B cell (primary cell): ENCODE measurements around the gene NPFF. TPM values are rescaled to one million over a fixed set of nuclear protein-coding genes. Genes with fewer than 3 reads are reported as not detected.

Source experiments
- ATAC-seq: fragments of 200-7000 bp; cut with Tn5 transposase; one replicate; pipeline ENCODE4 v1.10.0; 2021; ENCODE audit warnings: low read depth, mild to moderate bottlenecking, moderate number of reproducible peaks, moderate library complexity
- CTCF ChIA-PET: fragments of 350-600 bp; sonication (Branson Sonifier 250); formaldehyde crosslinking; loops from one replicate; lab custom pipeline; 2021; ENCODE audit warnings: antibody characterized with exemption, inconsistent platforms; lab: Charles Lee
- POLR2A ChIA-PET: fragments of 350-600 bp; sonication (Branson Sonifier 250); formaldehyde crosslinking; loops from one replicate; lab custom pipeline; 2021; ENCODE audit warnings: antibody characterized with exemption; lab: Charles Lee
- DNase-seq: peaks from one replicate; pipeline ENCODE4 v3.0.0; 2013
- H2AFZ ChIP-seq: 2 replicates; pipeline ENCODE4 v1.6.1; 2012; ENCODE audit warnings: mild to moderate bottlenecking, low read depth, low read length; ENCODE audit not compliant: insufficient read depth, poor library complexity, severe bottlenecking
- H3K27ac ChIP-seq, 2 donors: 1 replicate in 1 of 2; 2 replicates in 1 of 2; pipeline ENCODE4 v1.5.1; 2012 to 2013; ENCODE audit warnings: low read length in 2 of 2, mild to moderate bottlenecking in 2 of 2, moderate library complexity in 1 of 2
- H3K27me3 ChIP-seq, 4 experiments: fragments of 200-600 bp in 1 of 4; sonication (generic) in 1 of 4; replicated peaks in 1 of 4; 1 replicate in 2 of 4; 2 replicates in 2 of 4; pipeline versions ENCODE4 v1.6.1 to v1.7.0; 2013 to 2016; ENCODE audit warnings: low read length in 3 of 4, mild to moderate bottlenecking in 2 of 4, mixed read lengths in 1 of 4, moderate library complexity in 1 of 4; ENCODE audit not compliant: insufficient read depth in 4 of 4, control insufficient read depth in 3 of 4; ENCODE audit errors: control extremely low read depth in 1 of 4
- H3K36me3 ChIP-seq, 2 experiments: replicated peaks in 1 of 2; 1 replicate in 1 of 2; 2 replicates in 1 of 2; pipeline versions ENCODE4 v1.6.1 to v1.7.1; 2013; ENCODE audit warnings: low read length in 1 of 2; ENCODE audit not compliant: insufficient read depth in 2 of 2, control insufficient read depth in 1 of 2; ENCODE audit errors: control extremely low read depth in 1 of 2, extremely low read depth in 1 of 2
- H3K4me1 ChIP-seq, 2 donors: fragments of 200-600 bp in 1 of 2; sonication (generic) in 1 of 2; 1 replicate in 1 of 2; 2 replicates in 1 of 2; pipeline versions ENCODE4 v1.5.1 to v1.6.1; 2013 to 2017; ENCODE audit warnings: low read length in 2 of 2; ENCODE audit not compliant: control insufficient read depth in 2 of 2, insufficient read depth in 2 of 2
- H3K4me2 ChIP-seq: replicated peaks from 2 replicates; pipeline ENCODE3; 2012; ENCODE audit warnings: mild to moderate bottlenecking, low read depth, low read length; ENCODE audit not compliant: poor library complexity, severe bottlenecking
- H3K4me3 ChIP-seq, 5 experiments: fragments of 200-600 bp in 1 of 5; sonication (generic) in 1 of 5; 1 replicate in 3 of 5; 2 replicates in 2 of 5; pipeline versions ENCODE4 v1.5.1 to v1.7.0; 2011 to 2016; ENCODE audit warnings: low read length in 4 of 5, mild to moderate bottlenecking in 4 of 5, low read depth in 2 of 5, control low read depth in 1 of 5, moderate library complexity in 1 of 5; ENCODE audit not compliant: insufficient read depth in 1 of 5; ENCODE audit errors: control extremely low read depth in 1 of 5, extremely low read depth in 1 of 5
- H3K79me2 ChIP-seq: fragments of 200-600 bp; sonication (generic); one replicate; pipeline ENCODE4 v1.6.0; 2016; ENCODE audit warnings: low read length; ENCODE audit not compliant: control insufficient read depth, insufficient read depth
- H3K9ac ChIP-seq: fragments of 200-600 bp; sonication (generic); 2 replicates; pipeline ENCODE4 v1.6.1; 2017; ENCODE audit warnings: mild to moderate bottlenecking, low read length, moderate library complexity
- H3K9me3 ChIP-seq, 3 donors: one replicate each; pipeline versions ENCODE4 v1.6.1 to v1.7.1; 2013; ENCODE audit warnings: low read length in 2 of 3; ENCODE audit not compliant: control insufficient read depth in 2 of 3, insufficient read depth in 1 of 3; ENCODE audit errors: control extremely low read depth in 1 of 3
- H4K20me1 ChIP-seq: 2 replicates; pipeline ENCODE4 v1.6.0; 2012; ENCODE audit warnings: mild to moderate bottlenecking, low read length; ENCODE audit not compliant: insufficient read depth, control insufficient read depth, poor library complexity, severe bottlenecking
- H3K27ac Mint-ChIP-seq: one replicate; pipeline ENCODE4 v1.8.0; 2021; ENCODE audit warnings: mixed read lengths
- H3K27me3 Mint-ChIP-seq: one replicate; pipeline ENCODE4 v1.8.0; 2021; ENCODE audit warnings: mixed read lengths
- H3K4me1 Mint-ChIP-seq: one replicate; pipeline ENCODE4 v1.8.0; 2021; ENCODE audit warnings: mixed read lengths
- H3K4me3 Mint-ChIP-seq: one replicate; pipeline ENCODE4 v1.8.0; 2021; ENCODE audit warnings: mixed read lengths
- H3K9me3 Mint-ChIP-seq: one replicate; pipeline ENCODE4 v1.8.0; 2022; ENCODE audit warnings: mixed read lengths; ENCODE audit not compliant: insufficient read depth
- EZH2 ChIP-seq: IDR thresholded peaks from 2 replicates; pipeline ENCODE4 v1.6.1; 2012; ENCODE audit warnings: borderline replicate concordance, low read depth, mild to moderate bottlenecking, moderate library complexity, low read length; ENCODE audit not compliant: insufficient read depth, poor library complexity, severe bottlenecking
- WGBS: methylation state at CpG from one replicate; pipeline ENCODE4 v1.1.5; 2013; ENCODE audit warnings: missing lambda C conversion rate; ENCODE audit not compliant: insufficient coverage; 5-methylcytosine and 5-hydroxymethylcytosine counted together
- intact Hi-C: fragments of 100-400 bp; cut with micrococcal nuclease; formaldehyde crosslinking; loops from one replicate; pipeline ENCODE4 v1.10.0; 2022
- polyA plus RNA-seq: library from polyadenylated mRNA; depleted of rRNA; stranded (reverse); fragments of >200 nt; gene quantifications from 2 replicates; pipeline ENCODE4 v1.2.3, GENCODE V29; 2012
- total RNA-seq, 2 donors: library from RNA; stranded (reverse); fragments of 120-200 nt in 1 of 2; gene quantifications; 1 replicate in 1 of 2; 2 replicates in 1 of 2; pipeline versions ENCODE4 v1.2.3 to v1.2.4, GENCODE V29; 2013 to 2022
- TF ChIP-seq, protein P1 (sequence below): fragments of 200-600 bp; IDR thresholded peaks from one replicate; pipeline ENCODE4 v1.8.0; 2022; ENCODE audit warnings: antibody characterized with exemption, mild to moderate bottlenecking

NPFF gene
- total and polyA plus RNA-seq, 2 donors (not counting 1 experiment from before 2014, with no cell fraction given), result 0.34 TPM; not detected in 1

DNA sequence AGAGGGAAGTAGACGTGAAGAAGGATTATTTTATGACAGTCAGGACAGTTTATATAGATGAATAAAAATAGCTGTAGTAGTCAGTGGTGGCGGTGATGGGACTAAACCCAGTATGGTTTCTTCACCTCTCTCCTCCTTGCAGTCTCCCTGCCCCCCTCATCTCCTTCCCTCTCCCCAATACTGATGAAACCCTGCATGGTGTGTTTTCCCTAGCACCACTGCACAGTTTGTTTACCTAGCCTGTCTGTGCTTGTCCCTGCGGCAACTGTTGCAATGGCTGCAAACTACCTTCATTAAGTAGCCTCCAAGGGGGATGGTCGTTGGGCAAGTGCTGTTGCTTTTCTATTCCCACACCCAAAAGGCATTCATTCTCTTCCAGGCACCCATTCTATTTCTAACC lies 40.6 kb downstream of the NPFF start:
- 83% methylated on average over 2 of the region's 4 CpGs for WGBS
- Histone ChIP-seq H3K9me3 (no peaks in the 10 kb centered on the region), H3K79me2 (peaks cover 82% of the 10 kb centered on the region), H3K4me3 (no peak overlapping the region), H3K9ac (no peak overlapping the region), H3K4me2 (no peak overlapping the region), H3K27ac (no peak overlapping the region), H3K4me1 (no peaks in the 10 kb centered on the region), H2AFZ (no peak overlapping the region), H4K20me1 (peaks cover 87% of the 10 kb centered on the region), H3K36me3 (peaks cover 16 to 99% of the 10 kb centered on the region in 2 experiments), H3K27me3 (no peaks in the 10 kb centered on the region)
- Mint-ChIP-seq H3K9me3 (no peaks in the 10 kb centered on the region), H3K27me3 (no peaks in the 10 kb centered on the region), H3K4me1 (peaks cover 4% of the 10 kb centered on the region), H3K27ac (no peak overlapping the region), H3K4me3 (no peak overlapping the region)
- intact Hi-C loops, result no loop called here
- ATAC-seq, result no peak
- DNase-seq, result no peak
- POLR2A ChIA-PET, result no interaction called here
- TF ChIP-seq, protein P1, sequence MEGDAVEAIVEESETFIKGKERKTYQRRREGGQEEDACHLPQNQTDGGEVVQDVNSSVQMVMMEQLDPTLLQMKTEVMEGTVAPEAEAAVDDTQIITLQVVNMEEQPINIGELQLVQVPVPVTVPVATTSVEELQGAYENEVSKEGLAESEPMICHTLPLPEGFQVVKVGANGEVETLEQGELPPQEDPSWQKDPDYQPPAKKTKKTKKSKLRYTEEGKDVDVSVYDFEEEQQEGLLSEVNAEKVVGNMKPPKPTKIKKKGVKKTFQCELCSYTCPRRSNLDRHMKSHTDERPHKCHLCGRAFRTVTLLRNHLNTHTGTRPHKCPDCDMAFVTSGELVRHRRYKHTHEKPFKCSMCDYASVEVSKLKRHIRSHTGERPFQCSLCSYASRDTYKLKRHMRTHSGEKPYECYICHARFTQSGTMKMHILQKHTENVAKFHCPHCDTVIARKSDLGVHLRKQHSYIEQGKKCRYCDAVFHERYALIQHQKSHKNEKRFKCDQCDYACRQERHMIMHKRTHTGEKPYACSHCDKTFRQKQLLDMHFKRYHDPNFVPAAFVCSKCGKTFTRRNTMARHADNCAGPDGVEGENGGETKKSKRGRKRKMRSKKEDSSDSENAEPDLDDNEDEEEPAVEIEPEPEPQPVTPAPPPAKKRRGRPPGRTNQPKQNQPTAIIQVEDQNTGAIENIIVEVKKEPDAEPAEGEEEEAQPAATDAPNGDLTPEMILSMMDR, result no peak
- TF ChIP-seq EZH2, result no peak
- CTCF ChIA-PET, result interaction anchor here (0.6 to 1.1 kb wide), 2 partner anchors 13 to 59 kb away, joined by 4 read pairs; no protein-coding TSS in a partner anchor

DNA sequence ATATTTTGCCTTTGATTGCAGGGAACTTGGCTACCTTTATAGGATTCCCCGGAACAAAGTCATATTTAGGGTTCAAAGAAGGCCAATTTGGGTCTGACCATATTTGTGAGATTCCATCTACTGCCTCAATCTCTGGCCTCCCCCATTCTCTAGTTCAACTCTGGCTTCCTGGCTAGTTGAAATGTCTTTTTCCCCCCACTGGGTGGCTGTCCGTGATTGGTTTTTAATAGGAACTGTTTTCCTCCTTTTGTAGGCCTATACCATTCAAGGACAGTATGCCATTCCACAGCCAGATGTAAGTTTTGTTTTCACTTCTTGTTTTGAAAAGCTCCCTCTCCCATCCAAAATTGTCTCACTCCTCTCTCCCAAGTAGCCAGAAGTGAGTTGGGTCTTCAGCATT lies 41.6 kb downstream of the NPFF start:
- POLR2A ChIA-PET, result no interaction called here
- CTCF ChIA-PET, result interaction anchor here (1.1 to 1.6 kb wide), 2 partner anchors 14 to 43 kb away, joined by 4 to 5 read pairs; no protein-coding TSS in a partner anchor
- no CpG with 5 or more reads among the region's 2 CpGs for WGBS
- no peak overlapping the region for H3K4me3 Mint-ChIP-seq
- H3K27me3 Mint-ChIP-seq, result no peaks in the 10 kb centered on the region
- Histone ChIP-seq H3K79me2 (peaks cover 86% of the 10 kb centered on the region), H3K36me3 (peaks cover 16 to 100% of the 10 kb centered on the region in 2 experiments), H4K20me1 (peaks cover 90% of the 10 kb centered on the region), H3K9me3 (no peaks in the 10 kb centered on the region), H3K4me1 (no peaks in the 10 kb centered on the region), H3K27ac (no peak overlapping the region), H3K4me3 (no peak overlapping the region), H3K27me3 (no peaks in the 10 kb centered on the region), H3K4me2 (no peak overlapping the region), H2AFZ (no peak overlapping the region), H3K9ac (no peak overlapping the region)
- DNase-seq (no peak), ATAC-seq (no peak)
- H3K4me1 Mint-ChIP-seq, result peaks cover 4% of the 10 kb centered on the region
- no peaks in the 10 kb centered on the region for H3K9me3 Mint-ChIP-seq
- intact Hi-C loops, result no loop called here
- no peak overlapping the region for H3K27ac Mint-ChIP-seq
- TF ChIP-seq, protein P1, result no peak
- TF ChIP-seq EZH2, result no peak
